ENCODE results near the gene PRKD2.

DNA sequence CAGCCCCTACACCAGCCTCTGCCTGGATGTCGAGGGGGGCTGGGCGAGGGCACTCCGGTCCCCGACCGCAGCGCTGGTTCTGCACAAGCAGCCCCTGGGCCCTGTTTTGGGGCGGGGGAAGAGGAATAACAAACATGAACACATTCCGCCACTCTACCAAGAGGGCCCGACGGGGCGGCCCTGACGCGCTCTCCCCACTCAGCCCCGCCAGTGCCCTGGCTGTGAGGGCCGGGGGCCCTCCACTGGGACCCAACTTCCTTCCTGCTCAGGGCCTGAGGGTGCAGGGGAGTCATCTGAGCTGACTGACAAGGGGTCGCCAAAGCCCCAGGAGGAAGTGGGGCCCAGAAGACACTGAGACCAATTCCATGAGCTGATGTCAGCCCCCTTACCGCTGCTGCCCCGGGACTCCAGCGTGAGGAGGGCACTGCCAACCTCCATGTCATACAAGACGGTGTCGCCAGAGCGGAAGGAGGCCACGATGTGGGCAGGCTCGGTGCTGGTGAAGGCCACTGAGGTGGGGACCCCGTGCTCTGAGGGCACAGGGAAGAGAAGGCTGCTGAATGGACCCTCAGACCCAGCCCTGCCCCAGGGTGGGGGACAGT is 5.6 kb upstream of the PRKD2 start:
- TF ChIP-seq, protein P1, sequence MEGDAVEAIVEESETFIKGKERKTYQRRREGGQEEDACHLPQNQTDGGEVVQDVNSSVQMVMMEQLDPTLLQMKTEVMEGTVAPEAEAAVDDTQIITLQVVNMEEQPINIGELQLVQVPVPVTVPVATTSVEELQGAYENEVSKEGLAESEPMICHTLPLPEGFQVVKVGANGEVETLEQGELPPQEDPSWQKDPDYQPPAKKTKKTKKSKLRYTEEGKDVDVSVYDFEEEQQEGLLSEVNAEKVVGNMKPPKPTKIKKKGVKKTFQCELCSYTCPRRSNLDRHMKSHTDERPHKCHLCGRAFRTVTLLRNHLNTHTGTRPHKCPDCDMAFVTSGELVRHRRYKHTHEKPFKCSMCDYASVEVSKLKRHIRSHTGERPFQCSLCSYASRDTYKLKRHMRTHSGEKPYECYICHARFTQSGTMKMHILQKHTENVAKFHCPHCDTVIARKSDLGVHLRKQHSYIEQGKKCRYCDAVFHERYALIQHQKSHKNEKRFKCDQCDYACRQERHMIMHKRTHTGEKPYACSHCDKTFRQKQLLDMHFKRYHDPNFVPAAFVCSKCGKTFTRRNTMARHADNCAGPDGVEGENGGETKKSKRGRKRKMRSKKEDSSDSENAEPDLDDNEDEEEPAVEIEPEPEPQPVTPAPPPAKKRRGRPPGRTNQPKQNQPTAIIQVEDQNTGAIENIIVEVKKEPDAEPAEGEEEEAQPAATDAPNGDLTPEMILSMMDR (IDR thresholded peaks at IDR 0.05), result no peak
- TF ChIP-seq POLR2A (IDR thresholded peaks at IDR 0.05), result no peak
